Fibroblast of skin of abdomen (primary cell): ENCODE data around the gene MYO1D. TPM values are rescaled to one million over a fixed set of nuclear protein-coding genes. Genes with fewer than 3 reads are reported as not detected.
"Not testable (repeated sequence)": the region's sequence is repeated elsewhere in the genome, so short reads cannot be mapped to it uniquely, and the experiment has no call there.

Source experiments
- DNase-seq: peaks from one replicate; pipeline ENCODE4 v3.0.0-alpha.2; 2013
- polyA plus RNA-seq, 2 experiments: library from polyadenylated mRNA; unstranded; fragments of 120-200 nt; gene quantifications; one replicate each; pipeline ENCODE4 v1.2.1, GENCODE V29; 2013; ENCODE audit not compliant: insufficient read length in 2 of 2

MYO1D gene
- polyA plus RNA-seq (2013, experiment 1 of 2; ENCODE audit: insufficient read length), result 21.6 TPM
- polyA plus RNA-seq (2013, experiment 2 of 2; ENCODE audit: insufficient read length), result 21.0 TPM

DNA sequence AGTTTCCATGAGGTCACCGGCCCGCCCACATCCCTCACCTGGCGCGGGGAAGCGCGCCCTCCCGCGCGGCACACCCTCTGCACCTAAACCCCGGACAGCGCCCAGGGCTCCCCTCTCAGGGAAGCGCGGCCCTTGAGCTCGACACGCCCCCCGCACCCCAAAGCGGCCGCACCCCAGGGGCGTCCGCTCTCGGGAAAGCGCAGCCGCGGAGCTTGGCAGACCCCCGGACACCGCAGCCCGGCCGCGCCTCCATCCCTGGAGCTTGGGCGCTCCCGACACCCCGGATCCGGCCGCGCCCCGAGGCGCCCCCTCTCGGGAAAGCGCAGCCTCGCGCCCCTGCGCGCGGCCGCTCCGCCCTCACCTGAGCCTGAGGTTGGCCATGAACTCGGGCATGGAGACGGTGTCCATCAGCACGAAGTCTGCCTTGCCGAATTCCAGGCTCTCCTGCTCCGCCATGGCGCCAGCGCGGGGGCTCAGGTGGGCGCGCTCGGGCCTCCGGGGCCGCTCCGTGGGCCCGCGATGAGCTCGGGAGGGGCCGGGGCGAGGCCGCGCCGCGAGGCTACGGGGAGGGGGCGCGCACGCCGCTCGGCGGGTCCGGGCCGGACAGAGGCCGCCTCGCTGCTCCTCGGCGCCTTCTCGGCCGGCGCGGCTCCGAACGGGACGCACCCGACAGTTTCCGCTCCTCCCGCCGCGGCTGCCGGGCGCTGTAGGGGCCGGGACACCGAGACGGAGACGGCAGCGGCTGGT is at the start of gene MYO1D:
TSS of gene MYO1D (minus strand) at position 708 of the 747 bp plus-strand sequence. CDS start at position 456, 252 bp downstream.
- no peak for DNase-seq

DNA sequence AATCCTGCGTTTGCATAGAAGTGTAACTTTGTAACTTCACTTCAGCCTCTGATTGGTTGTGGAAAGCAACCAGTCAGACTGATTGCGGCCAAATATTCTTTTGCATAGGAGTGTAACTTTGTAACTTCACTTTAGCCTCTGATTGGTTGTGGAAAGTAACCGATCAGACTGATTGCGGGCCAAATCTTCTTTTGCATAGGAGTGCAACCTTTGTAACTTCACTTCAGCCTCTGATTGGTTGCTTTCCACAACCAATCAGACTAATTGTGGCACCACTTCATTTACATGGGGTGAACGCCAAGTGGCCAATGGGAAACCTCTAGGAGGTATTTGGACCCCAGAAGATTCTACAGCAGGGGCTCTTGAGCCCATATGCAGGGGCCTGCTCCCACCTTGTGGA is 49.3 kb upstream of the MYO1D start:
- DNase-seq, result no peak

DNA sequence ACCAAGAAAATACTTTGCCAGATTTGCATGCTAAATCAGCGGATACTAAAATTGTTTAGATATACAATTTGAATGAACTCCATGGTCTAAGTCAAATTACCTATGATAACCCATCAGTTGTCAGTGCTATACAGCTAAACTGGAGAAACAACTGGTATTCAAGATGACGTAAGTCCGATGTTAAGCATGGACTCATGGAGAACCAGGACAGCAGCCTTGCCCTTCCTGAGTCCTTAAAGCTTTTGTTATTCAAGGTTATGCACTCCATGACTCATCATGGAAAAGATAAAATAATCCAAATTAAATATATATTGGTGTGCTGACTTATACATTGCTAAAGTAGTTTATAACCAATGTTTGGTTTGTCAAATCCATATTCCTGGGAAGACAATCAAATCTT is 47.0 kb upstream of the MYO1D start:
- not testable (repeated sequence) for DNase-seq

DNA sequence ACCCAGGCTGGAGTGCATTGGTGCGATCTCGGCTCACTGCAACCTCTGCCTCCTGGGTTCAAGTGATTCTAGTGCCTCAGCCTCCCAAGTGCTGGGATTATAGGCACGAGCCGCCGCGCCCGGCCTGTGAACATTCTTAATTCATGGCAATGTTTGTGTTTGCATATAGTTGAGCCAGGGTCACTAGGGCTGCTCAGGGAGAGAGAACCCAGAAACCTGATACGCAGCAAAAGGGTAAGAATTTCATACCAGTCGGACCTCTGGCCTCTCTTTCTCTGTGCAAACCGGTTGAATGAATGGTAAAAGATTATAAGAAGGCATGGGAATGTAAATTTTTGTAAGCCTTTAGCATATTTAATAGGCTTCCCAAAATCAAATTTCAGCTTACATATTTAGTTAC is 44.1 kb upstream of the MYO1D start:
- no peak for DNase-seq

DNA sequence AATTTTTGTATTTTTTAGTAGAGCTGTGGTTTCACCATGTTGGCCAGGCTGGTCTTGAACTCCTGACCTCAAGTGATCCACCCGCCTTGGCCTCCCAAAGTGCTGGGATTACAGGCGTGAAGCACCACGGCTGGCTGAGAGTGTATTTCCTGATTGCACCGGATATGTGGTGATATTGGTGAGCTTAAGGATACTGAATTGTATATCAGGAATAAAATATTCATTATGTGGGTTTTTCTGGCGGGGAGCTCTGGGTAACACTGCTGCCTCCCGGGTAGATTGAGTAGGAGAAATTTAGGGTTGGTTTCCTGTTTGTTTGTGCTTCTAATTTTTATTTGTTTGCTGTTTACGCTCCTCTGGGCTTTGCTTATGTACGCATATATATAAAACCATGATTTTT is 43.4 kb upstream of the MYO1D start:
- DNase-seq, result no peak

DNA sequence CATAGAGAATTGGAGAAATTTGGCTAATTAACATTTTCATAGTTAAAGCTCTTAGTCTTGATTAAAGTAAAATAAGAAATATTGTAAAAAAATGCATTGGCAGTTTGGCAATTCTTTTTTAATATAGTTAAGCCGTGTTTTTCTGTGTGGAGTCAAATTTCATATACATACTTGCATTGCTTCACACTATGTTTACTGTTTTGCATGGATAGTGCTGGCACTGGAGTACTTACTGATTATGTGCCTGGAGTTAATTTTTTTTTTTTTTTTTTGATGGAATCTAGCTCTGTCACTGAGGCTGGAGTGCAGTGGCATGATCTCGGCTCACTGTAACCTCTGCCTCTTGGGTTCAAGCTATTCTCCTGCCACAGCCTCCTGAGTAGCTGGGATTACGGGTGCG is 43.0 kb upstream of the MYO1D start:
- DNase-seq, result not testable (repeated sequence)

DNA sequence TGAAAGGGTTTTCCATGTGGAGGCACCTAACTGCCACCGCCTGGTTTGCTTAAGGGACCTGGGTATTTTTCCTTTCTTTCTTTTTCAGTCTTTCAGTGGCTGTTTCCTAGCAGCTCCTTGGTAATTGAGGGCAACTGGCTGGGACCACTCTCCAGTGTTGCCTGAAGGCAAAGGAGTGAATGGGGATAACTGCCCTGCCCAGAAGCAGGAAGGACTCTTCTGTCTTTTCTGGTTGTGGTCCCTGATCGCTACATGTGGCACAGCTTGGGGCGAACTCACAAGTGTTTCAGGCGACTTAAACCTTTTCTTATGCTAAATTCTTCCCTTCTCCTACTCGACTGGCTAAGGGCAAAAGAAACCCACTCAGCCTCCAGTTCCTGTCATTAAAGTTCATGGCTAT is 40.9 kb upstream of the MYO1D start:
- no peak for DNase-seq

DNA sequence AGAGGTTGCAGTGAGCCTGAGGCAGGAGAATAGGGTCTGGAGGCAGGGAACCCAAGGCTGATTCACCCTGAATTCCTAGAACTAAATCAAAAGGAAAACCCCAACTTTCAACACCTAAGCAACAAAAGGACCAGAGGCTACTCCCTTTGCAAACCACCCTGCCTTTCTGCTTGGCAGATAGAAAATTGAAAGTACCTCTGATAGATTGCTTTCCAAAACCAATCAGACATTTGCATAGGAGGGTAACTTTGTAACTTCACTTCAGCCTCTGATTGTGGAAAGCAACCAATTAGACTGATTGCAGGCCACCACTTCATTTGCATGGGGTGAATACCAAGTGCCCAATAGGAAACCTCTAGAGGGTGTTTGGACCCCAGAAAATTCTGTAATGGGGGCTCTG is 40.2 kb upstream of the MYO1D start:
- DNase-seq, result no peak

DNA sequence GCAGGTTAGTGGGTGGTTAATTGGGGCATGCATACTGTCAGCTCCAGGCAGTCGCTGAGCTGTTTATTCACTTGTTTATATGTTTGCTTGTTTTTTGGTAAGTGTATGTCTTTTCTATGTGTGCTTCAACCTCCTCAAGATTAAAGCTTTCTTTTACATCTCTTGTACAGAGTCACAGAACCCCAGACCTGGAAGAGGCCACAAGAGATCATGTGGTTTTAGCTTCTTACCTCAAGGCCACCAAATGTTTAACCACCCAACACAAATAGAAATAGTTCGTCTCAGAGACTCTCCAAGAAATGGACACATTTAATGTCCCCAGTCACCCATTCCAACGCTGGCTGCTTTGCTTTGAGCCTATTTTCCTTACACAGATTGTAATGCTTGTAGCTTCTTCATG is 39.2 kb upstream of the MYO1D start:
- DNase-seq, result no peak

DNA sequence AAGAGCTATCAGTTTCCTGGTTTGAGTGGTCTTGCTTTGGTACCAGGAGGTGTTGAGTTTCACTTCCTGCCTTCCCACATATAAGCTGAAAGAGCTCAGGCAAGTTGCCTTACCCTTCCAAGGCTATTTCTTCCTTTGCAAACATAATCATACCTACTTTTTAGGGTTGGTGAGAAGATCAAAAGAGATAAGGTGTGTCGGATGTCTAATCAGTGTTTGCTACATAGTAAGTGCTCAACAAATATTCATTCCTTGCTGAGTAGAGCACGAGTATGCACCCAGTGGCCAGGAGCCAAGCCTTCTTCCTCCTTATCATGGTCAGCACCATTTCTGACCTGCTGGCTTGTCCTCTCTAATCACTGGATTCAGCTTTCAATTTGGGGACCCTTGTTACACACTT is 38.3 kb upstream of the MYO1D start:
- DNase-seq, result no peak

DNA sequence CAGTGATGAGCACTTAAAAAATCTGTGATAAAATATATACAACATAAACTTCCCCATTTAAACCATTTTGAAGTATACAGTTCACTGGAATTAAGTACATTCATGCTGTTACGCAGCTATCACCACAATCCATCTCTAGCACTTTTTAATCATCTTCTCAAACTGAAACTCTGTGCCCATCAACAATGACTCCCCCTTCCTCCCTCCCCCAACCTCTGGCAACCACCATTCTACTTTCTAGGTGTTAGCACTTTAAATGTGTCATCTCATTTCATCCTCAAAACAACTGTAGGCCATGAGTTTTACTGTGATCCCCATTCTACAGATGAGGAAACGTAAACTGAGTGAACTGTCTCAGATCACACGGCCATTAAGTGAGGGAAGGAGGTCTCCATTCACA is 37.3 kb upstream of the MYO1D start:
- no peak for DNase-seq

DNA sequence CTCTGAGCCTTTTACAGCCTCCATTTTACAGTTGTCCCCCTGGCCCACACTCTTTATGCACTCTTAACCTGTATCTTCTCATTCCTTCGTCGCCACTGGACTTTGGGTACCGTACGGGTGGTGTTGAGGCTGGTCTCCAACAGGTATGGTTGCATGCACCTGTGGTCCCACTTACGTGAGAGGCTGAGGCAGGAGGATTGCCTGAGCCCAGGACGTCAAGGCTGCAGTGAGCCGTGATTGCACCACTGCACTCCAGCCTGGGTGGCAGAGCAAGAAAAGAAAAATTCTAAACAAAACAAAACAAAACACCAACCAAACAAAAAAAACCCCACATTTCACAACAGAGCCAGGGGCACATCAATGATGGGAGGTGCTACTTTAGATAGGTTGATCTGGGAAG is 36.7 kb upstream of the MYO1D start:
- DNase-seq, result no peak

DNA sequence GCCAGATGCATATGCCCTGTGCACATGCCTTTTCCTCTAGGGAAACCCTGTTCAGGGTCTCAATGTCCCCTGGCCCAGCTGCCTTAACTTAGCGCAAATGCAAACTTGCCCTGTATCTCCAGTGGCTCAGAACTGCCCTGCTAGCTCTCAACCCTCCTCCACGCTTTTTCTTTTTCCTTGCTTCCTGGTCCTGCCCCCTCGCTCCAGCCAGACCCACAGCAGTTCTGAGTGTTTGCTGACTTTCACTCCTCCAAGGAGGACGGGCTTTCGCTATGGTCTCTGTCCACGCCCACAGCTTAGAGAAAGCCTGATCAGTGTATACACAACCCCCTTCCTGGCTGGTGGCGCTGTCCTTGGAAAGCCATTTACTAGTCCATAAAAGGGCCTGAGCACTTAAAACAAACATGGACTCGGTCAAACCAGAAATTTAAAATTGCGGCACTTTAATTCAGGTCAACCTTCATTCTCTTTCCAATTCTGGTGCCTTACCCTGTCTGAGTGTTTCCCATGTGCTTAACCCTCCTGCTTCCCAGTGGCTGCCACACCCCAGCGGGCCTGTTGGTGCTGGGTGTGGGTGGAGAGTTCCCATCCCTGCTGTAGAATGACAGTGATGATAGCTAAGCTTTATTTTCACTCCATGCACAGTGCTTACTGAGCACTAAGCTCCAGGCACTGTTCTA is 35.4 kb upstream of the MYO1D start:
- DNase-seq, result peak; percentile 67

DNA sequence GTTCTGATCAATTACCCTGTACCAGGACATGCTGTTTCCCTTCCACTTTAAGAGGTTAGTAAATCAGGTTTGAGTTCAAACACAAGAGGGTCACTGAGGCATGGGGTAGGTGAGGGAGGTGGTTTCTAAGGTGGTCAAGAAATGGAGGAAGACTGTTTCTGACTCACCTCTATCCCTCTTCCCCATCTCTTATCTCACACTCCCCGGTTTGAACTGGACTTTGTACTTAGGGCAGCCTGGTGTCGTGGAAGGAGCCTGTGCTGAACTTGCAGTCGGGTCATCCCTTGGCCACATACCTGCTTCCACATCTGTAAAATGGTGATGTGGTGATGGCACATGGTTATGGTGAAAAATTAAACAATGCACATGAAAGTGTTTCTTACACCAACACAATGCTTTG is 33.8 kb upstream of the MYO1D start:
- DNase-seq, result no peak

DNA sequence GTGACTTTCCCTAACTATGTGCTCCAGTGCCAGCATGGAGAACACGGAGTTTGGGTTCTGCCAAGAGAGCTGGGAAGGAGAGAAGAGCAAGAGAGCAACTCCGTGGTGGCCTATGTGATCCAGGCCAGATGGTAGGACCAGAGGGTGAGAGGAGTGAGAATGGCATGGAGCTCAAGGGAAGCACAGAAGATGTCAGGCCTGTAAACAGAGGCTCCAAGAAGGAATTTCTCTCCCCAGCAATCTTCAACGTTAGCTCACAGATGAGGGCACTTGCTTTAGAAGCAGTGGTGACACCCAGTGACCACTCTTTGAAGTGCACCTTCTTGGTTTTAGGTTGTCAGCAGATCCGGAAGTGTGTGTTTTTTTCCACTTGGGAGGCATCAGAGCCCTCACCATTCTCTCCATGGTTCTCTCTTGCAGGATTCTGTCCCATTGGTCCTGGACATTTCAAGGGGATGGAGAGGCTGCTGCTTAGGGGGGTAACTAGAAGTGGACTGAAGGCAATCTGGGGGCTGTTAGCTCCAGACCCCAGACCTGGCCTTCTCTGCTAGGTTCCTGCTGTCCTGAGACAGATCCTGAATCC is 33.0 kb upstream of the MYO1D start:
- peak; percentile 80 for DNase-seq

DNA sequence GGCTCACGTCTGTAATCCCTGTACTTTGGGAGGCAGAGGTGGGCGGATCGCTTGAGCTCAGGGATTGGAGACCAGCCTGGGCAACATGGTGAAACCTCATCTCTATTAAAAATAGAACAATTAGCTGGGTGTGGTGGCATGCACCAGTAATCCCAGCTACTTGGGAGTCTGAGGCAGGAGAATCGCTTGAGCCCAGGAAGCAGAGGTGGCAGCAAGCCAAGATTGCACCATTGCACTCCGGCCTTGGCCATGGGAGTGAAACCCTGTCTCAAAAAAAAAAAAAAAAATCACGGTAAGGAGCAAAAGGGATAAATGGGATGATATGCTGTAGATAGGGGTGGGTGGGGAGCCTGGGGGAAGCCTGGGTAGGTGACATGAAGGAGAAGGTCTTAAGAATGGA is 30.7 kb upstream of the MYO1D start:
- no peak for DNase-seq

DNA sequence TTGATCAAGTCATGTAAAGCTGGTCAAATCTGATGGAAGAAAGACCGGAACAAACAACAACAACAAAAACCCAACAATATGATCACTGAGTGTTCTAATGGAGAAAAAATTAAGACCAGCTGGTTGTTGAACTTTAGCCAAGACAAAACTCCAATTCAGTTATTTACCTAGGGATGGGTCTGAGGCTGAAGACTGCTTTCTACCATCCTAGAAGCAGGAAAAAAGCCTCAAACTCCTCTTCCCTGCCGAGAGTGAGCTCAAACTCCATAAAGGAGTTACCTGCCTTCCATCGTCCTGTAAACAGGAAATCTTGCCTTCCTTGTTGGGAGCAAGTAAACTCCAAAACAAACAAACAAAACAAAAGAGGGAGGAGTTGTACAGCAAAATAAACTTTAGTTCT is 28.0 kb upstream of the MYO1D start:
- DNase-seq, result no peak

DNA sequence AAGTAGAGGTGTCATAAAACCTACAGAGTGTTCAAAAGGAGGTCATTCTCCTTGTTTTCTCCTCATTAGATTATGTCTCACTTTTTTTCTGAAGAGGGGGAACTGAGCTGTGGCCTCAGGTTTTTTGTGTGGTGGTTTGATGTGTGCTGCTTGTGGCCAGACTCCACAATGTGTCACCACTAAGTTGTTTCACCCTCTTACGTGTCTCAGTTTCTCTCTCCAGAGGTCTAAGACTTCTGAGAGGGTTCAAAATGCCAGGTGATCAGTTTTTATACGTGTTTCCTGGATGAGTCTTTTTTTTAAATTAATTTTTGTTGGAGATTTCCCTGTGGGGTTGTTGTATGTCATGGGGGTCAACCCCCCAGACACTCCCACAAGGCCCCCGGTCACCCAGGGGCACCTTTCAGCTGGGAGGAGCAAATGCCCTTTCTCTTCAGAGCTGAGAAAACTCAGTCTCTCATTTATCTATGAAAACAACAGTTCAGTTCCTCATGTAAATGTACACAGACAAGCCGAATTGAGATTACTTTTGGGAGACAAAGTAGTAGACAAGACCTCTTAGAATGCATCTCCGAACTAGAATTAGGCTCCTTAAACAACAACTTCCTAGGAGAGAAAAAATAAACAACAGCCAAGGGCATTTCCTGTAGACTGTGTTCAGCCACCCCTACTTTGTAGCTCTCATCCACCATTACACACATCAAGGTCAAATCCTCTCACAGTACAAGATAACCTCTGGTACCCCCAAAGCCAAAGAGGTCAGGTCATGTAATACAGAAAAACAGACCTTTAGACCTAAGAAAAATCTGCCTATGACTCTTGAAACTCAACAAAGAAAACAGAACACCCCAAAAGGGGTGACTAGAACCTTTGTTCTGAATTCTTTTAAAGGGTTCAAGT is 27.1 kb upstream of the MYO1D start:
- DNase-seq, result no peak

DNA sequence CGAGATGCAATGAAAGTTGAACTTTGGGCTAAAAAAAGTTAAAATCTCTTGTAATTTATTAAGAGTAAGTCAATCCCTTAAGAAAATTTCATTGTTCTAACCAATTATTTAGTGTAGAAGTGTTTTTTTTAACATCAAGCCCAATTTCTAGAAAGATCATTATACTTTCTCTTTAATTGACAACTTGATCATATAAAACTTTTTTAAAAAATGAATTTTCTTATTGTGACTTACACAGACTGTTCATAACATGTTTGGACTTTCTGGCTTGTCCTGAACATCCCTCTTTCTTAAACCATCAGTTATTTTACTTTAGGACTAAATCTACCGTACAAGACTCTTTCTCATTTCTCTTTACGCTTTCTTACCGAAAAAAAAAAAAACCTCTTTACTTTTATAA is 24.8 kb upstream of the MYO1D start:
- DNase-seq, result no peak

DNA sequence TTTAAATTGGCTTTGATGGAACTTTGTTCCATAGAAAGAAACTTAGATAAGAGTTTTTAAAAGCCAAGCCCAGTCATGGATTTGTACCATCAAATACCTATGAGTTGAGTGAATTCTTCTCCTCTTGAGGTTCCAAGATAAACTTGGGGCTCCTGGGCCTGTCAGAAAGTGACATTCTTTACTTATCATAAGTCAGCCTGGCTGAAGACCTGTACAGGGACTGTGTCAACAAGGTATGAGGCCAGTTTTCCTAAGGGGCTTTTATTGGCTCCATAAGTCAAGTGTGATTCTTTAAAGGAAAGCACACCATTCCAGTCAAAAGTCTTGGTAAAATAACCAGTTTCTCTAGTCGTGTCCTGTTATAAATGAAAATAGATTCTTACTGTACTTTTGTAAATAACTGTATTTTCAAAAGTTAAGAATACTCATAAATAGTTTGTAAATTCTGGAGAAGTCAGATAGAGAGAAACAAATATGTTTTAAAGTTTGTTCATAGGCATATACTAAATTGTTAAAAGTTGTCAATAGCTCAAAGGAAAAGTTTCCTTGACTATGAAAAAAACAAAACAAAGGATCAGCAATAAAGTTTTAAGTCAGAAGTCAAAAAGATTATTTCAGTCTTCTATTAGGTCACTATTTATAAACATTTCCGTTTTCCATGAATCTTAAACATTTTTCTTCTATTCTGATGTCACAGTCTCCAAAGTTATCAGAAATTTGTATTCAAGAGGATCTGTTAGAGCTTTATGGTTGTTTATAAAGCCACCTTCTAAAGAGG is 22.5 kb upstream of the MYO1D start:
- DNase-seq, result no peak

DNA sequence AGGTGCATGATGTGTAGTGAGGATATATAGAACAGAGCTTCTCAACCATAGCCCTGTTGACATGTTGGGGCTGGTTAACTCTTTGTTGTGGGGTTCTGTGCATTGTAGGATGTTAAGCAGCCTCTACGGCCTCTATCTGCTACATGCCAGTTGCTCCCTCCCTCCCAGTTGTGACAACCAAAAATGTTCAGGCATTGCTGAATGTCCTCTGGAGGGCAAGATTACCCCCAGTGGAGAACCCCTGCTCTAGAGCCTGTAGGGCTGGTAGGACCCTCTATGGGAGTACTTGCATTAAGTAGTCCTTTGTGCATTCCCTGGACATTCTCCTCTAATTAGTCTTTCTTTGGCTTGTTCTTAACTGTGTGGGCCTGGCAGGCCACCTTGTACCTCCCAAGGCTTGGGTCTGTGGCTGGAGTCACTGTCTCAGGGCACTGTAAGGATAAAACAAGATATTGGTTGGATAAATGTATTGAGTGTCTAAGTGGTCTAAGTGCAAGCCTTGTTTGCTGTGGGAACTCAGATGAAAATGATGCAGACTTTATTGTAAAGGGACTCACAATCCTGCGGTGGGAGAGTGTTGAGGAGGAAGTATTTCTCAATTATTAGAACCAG is 19.8 kb upstream of the MYO1D start:
- no peak for DNase-seq

DNA sequence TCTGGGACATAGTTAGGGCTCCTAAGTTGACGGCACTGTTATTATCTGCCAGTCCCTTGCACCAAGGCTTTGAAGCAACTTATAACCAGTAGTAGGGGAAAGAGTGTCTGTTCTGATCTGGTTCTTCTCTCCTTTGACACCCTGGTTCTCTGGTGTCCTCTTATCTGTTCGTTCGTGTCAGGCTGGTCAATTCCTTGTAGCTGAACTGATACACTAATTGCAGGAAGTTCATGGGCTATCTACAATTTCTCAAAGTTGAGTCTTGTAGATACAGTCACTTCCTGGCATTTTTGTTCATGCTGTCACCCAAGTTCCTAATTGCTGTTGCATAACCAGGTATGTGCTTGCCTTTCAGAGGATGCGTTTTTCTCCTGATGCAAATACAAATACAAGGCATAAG is 17.3 kb upstream of the MYO1D start:
- no peak for DNase-seq
